HG03139 (cell line): ENCODE measurements around the gene TAF6.

ENCODE experiments used
- ATAC-seq: cut with Tn5 transposase; IDR thresholded peaks from one replicate; pipeline ENCODE4 v1.9.1; 2021; ENCODE audit not compliant: unreplicated experiment

TAF6 gene

DNA sequence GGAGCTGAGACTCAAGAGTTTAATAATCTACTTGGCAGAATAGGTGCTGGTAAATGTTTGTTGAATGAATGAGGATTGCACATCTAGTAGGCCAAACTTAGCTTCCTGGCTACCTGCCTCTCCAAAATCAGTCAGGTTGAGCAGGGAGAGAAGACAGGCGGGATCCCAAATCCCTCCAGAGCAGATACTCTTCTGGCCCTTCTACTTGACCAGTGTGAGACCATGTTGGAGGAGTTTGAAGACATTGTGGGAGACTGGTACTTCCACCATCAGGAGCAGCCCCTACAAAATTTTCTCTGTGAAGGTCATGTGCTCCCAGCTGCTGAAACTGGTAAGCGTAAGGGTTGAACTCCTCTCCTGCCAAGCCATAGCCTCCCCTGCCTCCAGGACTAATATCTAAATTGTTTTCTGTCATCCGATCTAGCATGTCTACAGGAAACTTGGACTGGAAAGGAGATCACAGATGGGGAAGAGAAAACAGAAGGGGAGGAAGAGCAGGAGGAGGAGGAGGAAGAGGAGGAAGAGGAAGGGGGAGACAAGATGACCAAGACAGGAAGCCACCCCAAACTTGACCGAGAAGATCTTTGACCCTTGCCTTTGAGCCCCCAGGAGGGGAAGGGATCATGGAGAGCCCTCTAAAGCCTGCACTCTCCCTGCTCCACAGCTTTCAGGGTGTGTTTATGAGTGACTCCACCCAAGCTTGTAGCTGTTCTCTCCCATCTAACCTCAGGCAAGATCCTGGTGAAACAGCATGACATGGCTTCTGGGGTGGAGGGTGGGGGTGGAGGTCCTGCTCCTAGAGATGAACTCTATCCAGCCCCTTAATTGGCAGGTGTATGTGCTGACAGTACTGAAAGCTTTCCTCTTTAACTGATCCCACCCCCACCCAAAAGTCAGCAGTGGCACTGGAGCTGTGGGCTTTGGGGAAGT lies 5.4 kb upstream of the TAF6 start:
- ATAC-seq = no peak

DNA sequence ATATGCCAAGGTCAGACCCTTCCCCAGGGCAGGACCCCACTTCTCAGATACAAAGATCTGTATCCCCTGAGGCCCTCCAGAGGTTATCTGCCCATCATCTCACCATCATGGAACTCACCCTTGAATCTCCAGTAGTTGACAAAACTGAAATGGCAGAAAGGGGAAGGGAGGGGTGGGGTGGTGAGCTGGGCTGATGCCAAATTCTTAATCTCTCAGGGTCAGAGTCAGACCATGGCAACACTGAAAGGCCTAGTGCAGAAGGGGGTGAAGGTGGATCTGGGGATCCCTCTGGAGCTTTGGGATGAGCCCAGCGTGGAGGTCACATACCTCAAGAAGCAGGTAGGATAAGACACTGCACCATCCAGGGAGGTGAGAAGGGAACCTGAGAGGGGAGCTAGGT lies 3.4 kb upstream of the TAF6 start:
- no peak for ATAC-seq

DNA sequence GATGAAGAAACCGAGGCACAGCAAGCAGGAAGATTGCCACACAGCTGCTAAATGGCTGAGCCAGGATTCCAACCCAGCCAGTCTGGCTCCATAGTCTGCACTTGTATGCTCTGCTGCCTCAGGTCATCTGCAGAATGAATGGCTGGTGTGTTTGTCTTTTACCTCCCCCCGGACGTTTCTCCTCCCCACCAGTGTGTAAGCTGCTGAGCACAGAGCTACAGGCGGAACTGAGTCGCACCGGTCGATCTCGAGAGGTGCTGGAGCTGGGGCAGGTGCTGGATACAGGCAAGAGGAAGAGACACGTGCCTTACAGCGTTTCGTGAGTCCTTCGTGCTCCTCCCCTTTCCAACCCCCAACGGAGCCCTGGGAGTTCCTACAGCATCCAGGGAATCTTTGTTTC lies 2.9 kb upstream of the TAF6 start:
- ATAC-seq = no peak

DNA sequence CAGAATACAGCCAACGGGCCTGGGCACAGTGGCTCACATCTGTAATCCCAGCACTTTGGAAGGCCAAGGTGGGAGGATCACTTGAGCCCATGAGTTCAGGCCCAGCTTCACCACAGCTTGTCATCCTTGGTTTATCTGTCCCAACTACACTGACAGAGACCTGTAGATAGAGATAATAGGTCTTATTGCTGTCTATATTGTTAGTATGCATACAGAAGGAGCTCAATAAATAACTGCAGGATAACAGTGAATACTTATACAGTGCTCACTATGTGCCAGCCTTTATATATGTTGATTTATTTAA lies 1.5 kb upstream of the TAF6 start:
- no peak for ATAC-seq

DNA sequence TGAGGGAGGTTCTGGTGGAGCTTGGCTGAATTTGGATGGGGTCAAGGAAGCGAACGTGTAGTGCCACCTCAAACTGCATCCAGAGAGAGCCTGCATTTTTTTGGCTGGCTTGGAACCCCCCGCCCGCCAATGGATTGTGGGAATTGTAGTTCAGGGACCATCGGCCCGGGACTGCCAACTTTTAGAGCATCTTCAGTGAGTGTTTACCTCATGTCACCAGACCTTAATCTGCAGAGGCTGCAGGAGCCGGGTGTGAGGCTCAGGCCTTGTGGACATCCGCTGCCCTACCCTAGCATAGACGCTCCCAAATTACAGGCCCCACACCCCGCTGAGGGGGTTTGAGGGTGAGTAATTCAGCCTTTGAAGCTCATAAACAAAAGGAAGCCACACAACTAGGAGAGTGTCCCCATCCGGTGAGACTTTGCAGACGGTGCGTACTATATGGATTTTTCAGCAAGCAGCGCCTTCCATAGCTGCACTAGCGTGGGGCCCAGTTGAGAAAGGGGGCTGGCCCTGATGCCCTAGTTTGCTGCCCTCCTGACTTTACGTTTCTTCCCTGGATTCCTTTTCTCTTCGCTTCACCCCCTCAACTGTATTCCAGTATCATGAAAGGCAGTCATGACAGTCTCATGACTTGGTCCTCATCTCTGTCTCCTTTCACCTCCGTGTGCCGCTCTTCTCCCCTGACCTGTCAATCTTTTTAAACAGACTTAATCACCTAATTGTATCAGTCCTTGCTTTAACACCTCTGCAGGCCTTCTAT lies 993 bp upstream of the TAF6 start:
- peak; percentile 14 for ATAC-seq

DNA sequence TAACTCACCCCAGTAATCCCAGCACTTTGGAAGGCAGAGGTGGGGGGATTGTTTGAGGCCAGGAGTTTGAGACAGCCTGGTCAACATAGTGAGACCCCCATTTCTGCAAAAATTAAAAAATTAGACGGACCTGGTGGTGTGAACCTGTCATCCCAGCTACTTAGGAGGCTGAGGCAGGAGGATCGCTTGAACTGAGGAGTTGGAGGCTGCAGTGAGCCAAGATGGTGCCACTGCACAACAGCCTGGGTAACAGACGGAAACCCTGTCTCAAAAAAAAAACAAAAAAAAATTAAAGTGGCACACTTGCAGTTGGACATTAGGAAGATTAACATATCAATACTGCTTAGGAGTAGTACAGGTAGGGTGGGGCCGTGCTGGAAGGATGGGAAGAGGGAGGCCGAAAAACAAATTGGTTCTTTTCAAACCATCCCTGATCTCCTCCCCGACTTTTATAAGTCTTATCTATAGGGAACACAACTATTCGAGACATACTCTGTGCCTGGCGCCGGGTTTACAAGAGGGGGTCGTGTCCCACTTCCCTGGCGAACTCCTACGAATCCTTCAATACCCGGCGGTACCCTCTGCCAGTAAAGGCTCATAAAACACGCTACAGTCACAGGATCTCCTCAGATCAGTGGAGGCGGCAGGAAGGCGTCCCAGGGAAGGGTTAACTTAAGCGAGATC lies 628 bp downstream of the TAF6 start:
- no peak for ATAC-seq

DNA sequence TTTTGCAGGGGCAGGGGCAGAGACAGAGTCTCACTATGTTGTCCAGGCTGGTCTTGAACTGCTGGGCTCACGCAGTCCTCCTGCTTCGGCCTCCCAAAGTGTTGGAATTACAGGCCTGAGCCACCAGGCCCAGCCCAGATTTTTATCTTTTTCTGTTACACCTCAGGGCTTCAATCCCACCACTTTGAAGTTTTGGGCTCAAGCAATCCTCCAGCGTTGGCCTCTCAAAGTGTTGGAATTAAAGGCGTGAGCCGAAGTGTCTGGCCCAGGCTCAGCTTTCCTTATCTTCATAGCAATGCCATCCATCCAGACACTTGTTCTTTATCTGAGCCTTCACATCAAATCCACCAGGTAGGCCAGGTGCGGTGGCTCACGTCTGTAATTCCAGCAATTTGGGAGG lies 4.1 kb downstream of the TAF6 start:
- no peak for ATAC-seq

DNA sequence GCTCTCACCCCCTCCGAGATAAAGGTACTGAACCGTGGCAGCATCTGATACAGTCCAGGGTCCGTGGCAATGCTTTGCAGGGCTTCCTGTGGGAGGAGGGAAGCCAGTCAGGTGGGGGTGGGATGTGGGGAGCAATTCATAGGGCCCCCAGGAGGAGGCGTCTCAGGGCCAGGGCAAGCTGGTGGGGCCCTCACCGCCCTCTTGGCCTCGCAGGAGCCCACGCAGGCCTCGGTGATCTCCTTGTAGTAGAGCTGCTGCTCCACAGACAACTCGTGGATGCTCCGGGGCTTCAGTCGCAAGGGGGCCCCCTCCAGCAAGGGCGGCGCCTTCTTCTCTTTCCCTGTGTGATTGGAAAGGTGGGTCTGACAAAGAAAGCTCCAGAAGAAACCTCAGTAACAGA lies 7.2 kb downstream of the TAF6 start:
- ATAC-seq = no peak

DNA sequence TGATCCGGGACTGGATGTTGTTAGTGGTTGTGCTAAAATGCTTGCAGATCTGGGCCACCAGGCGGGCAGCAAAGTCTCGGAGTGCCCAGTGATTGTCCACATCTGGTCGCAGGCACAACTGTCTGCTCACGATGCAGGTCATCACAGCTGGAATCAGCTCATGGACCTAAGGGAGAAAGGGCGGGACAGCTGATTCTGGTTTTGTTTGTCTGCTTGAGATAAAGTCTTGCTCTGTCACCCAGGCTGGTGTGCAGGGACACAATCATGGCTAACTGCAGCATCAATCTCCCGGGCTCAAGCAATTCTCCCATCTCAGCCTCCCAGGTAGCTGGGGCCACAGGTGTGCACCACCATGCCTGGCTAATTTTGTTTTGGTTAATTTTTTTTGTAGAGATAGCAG lies 8.0 kb downstream of the TAF6 start:
- ATAC-seq = no peak

DNA sequence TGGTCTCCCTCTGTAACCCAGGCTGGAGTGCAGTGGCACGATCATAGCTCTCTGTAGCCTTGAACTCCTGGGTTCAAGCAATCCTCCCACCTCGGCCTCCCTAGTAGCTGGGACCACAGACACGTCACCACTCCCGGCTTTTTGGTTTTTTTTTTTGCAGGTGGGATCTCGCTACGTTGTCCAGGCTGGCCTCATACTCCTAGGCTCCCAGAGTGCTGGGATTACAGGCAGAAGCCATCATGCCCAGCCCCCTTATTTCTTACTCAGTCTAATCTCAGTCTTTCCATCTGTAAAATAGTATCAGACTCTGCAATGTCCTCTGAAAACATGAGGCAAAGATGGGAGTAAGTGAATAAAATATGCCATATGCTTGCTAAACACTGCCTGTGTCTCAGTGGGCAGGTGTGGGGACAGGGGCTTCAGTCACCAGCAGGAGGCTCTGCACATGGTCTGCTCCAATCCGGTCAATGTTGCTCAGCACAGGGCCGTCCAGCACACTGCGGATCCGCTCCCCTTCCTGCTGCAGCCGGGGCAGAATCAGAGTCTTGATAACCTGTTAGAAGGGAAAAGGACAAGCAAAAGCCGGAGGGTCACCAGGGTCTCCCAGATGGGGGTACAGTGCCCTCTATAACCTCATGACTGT lies 9.5 kb downstream of the TAF6 start:
- no peak for ATAC-seq

DNA sequence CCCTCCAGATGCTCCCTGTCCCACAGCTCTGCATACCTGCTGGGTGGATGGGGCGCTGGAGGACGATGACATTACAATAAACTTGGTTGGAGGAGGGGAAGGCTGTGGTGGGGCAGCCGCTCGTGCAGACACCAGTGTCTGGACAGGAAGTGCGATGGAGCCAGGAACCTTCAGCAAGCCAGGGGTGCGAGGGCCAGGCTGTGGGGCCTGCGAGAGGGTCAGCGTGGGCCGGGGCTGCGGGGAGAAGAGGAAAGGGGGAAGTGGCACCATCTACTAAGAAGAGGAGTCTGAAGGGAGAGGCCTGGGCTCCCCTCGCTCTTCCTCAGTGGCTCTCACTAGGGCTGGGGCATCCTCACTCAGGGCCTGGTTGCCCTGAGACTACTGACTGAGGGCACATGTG lies 11.3 kb downstream of the TAF6 start:
- no peak for ATAC-seq

DNA sequence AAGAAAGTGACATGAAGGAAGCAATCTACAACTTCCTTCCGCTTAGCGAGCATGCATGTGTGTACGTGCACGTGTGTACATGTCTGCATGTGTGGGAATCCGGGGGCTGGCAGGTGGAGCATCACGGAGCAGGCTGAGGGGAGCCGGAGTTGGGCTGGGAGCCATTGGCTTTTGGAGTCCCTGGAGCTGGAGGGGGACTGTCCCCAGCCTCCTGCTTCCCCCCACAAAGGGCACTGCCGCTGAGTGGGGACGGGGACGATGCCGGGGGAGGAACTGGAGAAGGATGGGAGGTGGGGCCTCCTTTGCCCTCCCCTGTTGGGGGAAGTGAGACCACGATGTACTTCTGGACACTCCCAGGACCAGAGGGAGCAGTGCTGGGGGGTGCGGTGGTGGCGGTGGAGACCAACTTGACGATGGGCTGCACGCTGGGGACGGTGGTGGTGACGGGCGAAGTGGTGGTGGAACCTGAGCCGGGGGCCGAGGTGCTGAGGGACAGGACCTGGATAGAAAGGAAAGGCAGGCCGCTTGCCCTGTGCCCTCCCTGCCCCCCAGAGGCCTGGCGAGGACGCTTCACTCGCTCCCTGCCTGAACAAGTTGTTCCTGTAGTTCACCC lies 11.9 kb downstream of the TAF6 start:
- no peak for ATAC-seq

DNA sequence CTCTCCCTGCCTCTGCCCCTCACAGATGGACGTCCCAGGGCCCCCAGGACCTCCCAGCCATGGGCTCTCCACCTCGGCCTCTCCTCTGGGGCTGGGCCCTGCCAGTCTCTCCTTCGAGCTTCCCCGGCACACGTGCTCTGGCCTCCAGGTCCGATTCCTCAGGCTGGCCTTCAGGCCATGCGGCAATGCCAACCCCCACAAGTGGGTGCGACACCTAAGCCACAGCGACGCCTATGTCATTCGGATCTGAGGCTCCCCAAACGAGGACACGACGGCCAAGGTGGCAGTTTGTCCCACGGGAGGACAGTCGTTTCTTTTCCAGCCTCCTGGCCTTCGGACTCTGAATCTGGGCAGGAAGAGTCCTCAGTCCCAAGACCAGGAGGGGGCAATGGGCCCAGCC lies 12.5 kb downstream of the TAF6 start:
- ATAC-seq = no peak

DNA sequence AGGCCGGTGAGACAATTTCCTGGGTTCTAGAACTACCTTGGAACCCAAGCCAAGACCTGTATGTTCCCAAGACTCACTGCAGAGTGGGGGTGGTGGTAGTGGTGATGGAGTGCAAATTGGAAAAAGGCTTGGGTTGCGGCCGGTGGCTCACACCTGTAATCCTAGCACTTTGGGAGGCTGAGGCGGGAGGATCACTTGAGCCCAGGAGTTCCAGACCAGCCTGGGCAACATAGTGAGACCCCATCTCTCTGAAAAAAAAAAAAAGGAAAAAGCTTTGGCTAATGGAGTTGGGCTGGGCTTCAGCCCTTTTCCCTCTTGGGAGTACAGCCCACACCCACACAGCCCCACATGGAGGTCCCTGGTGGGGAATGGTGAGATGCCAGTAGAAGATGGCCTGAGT lies 13.6 kb downstream of the TAF6 start:
- ATAC-seq = no peak

DNA sequence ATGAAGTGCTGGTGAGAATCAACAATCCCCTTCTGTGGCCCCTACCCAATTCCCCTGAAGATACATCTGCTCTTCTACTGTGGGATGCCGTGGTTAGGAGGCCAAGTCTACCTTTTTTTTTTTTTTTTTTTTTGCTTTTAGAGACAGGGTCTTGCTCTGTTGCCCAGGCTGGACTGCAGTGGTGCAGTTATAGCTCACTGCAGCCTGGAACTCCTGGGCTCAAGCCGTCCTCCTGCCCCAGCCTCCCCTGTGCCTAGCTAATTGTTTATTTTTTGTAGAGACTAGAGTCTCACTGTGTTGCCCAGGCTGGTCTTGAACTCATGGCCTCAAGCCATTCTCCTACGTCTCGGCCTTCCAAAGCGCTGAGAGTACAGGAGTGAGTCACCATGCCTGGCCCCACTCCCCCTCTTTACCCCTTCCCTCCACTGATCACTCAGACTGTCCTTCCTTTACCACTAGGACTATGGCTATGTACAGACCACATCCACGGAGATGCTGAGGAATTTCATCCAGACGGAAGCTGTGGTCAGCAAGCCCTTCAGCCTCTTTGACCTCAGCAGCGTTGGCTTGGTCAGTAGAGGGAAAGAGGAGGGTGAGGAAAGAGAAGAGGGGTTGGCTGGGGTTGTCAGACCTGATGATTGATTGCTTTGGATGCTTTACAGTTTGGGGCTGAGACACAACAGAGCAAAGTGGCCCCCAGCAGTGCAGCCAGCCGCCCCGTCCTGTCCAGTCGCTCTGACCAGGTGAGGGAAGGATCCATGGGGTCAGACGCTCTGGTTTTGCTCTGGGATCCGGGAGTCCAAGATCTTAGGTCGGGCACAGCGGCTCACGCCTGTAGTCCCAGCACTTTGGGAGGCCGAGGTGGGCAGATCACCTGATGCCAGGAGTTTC lies 16.0 kb downstream of the TAF6 start:
- ATAC-seq = no peak

DNA sequence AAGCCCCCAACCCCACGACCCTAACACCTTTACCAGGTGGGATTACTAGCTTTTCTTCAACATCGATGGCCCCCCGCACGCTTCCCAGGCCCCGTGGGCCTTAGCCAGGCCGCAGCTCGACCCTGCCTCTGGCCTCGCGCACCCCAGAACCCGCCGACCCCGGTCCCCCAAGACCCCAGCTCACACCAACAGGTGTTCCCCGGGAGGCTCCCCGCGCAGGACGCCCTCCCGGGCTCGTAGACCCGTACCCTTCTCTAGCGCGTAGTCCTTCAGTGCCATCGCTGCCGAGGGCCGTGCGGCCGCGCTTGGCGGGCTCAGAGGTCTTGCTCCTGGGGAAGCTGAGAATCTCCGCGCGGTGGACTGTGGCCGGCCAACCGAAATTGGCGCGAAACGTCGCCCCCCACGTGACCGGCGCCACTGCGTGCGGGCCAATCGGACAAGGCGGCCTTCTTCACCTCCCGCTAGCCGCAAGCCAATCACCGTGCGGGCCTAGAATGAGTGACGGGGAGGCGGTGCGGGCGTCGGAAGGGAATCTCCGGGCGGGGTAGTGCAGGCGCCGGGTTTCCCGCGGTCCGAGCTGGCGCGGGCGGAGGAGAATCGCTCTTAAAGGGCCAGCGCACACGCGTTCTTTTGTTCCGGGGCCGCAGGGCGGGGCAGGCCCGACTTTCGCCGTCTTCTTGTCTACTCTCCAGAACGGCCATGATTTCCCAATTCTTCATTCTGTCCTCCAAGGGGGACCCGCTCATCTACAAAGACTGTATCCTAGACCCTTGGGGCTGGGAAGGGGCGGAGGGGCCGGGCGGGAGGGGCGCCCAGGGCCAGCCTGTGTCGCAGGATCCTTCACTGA lies 17.9 kb downstream of the TAF6 start, which contains the start of the genes AP4M1 and MCM7:
TSS of gene AP4M1 (plus strand) at position 628 of the 847 bp plus-strand sequence. CDS start at position 700, 72 bp downstream.
TSS of gene MCM7 (minus strand) at position 382 of the 847 bp plus-strand sequence. CDS start at position 279, 103 bp downstream.
- ATAC-seq = peak; percentile 75

DNA sequence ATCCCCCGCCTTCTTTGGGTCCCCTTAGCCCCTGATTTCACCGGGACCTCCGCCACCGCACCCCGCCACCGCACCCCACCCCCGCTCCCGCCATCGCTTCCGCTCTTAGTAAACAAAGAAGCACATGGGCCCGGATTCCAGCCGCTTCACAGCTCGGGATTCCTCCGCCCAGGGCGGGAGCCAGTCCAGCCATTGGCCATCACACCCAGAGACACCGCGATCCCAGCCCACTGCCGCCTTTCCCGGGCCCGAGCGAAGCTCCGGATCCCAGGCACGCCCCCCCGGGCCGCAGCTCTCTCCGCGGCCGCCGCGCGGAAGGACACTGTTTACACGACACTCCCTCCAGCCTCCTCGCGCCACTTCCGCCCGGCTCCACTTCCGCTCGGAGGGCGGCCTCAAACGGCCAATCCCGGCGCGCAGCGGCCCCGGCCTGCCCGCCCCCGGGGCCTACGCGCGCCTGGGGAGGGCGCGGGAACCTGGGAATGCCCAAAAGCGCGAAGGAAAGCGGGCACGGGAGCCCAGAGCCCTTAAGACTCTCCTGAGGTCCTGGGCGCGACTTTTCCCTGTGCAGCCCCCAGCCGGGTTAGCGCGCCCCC lies 18.6 kb downstream of the TAF6 start:
- peak; percentile 52 for ATAC-seq

DNA sequence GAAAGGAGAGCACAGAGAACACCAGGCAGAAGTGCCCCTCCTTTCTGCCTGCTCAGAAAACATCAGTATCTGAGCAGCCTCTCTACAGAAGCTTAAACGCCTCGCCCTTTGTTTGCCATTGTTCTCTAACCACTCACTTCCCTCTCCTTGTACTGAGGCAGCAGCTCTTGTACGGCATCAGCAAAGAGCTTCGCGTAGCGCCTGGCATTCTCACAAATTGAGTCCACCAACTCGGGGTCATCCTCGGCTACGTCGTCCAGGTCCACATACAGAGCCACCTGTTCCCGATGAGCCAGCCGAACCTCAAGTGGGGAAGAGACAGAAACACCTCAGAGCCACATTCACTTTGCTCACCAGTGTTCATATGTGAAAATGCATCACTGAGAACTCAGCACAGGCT lies 19.7 kb downstream of the TAF6 start:
- ATAC-seq = no peak
